ENCODE measurements around the gene KRT85.
"Not testable (repeated sequence)": the region's sequence is repeated elsewhere in the genome, so short reads cannot be mapped to it uniquely, and the experiment has no call there.

The KRT85 gene

DNA sequence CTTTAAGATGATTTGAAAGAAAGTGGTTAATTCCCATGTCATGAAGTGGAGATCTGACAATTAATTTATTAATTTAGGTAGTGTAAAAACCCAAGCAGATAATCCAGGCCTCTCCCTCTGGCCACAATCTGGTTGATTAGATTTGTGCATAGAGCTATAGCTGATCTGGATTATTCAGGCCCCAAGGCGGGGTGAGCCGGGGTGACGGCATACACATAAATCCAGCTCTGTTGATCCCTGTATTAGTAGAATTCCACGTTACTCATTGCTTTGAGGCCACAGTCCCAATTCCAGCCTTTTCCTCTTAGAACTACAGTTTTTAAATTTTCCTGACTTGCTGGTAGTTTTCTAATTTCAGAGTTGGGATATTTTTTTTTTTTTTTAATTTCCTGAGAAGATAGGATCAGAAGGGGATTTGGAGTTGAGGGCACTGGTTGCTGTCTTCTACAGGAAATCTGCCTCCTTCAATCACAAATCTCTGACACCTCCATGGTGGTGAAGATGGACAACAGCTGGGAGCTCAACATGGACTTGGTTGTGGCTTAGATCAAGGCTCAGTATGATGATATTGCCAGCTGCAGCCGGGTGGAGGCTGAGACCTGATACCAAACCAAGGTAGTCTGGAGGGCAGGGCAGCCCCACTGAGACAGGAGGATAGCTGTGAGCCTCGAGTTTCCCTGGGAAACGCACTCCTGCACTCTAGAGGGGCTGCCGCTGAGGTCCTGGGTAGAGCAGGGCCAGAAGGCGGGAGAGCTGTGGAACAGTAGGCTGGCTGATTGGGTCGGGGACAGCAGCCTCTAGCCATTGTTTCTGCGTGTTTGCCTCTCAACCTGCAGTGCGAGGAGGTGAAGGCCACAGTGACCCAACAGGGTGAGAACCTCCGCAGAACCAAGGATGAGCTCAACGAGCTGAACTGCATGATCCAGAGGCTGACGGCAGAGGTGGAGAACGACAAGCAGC, 19.4 kb downstream of the KRT85 start:
- DNase-seq (ENCODE audit: low read depth), result no peak

DNA sequence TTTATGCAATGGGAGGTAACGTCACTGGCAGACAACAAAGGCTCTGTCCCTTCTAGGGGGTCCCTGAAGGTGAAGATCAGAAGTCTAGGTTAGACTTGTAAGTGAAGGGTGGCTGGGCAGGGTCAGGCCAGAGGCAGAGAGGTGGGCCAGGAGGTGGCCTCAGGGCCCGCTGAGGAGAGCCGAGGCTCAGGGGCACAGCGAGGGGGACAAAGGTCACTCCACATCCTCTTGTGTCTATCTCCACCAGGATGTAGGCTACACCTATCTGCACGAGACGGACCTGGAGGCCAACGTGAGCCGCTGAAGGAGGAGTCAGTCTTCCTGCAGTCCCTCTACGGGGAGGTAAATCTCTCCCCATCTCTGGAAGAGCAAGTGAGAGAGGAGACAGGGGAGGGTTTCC, 20.3 kb downstream of the KRT85 start:
- DNase-seq (ENCODE audit: low read depth), result no peak

DNA sequence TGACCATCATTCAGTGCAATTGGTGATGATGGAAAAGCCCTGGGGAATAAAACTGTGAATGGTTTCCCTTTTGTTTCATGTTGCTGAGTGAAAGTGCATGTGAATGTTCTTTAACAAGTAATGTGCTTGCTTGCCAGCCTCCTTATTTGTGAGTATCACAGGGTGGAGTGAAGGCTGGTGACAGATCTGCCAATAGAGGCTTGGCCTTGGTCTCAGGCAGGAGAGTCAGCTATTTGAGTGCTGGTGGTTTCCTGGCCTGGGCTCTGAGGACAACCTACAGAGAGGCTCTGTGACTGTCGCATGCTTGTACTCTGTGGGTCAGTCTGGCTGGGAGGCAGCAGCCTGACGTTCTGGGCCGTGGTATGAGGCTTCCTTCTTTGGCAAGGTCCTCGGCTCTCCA, 20.7 kb downstream of the KRT85 start:
- DNase-seq (ENCODE audit: low read depth), result no peak

DNA sequence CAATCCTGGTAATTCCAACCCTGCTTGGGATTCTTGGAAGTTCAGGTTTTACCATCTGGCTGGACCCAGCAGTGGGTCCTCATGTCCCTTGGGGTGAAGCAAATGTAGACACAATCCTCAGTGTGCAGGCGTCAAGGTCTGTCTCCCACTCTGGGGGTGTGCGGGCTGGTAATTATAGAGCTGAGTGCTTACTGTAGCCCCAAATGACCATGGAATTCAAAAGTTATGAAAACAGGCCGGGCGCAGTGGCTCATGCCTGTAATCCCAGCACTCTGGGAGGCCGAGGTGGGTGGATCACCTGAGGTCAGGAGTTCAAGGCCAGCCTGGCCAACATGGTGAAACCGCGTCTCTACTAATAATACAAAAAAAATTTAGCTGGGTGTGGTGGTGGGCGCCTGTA, 22.2 kb downstream of the KRT85 start:
- DNase-seq (ENCODE audit: low read depth), result not testable (repeated sequence)

DNA sequence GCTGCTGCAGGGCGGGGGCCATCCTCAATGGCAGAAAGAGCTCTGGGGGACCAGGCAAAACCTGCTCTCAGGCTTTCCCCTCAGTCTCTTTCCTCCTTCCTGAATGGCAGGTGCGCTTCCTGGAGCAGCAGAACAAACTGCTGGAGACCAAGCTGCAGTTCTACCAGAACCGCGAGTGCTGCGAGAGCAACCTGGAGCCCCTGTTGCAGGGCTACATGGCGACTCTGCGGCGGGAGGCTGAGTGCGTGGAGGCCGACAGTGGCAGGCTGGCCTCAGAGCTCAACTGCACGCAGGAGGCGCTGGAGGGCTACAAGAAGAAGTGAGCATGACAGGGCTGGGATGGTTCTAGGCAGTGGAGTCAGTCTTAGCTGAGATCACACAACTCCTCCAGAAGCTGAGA, 23.2 kb downstream of the KRT85 start:
- DNase-seq (ENCODE audit: low read depth), result no peak

DNA sequence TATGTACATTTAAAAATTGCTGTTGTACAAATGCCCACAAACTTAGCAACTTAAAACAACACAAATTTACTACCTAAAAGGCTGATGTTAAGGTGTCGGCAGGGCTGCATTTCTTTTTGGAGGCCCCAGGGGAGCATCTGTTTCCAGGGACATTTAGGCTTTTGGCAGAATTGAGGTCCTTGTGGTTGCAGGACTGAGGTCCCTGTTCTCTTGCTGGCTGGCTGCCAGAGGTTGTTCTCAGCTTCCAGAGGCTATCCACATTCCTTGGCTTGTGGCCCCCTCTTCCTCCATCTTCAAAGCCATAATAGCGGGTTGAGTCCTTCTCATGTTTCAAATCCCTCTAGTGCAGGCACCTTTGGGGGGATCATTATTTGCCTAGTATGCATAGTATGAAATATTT, 23.7 kb downstream of the KRT85 start:
- no peak for DNase-seq (ENCODE audit: low read depth)

DNA sequence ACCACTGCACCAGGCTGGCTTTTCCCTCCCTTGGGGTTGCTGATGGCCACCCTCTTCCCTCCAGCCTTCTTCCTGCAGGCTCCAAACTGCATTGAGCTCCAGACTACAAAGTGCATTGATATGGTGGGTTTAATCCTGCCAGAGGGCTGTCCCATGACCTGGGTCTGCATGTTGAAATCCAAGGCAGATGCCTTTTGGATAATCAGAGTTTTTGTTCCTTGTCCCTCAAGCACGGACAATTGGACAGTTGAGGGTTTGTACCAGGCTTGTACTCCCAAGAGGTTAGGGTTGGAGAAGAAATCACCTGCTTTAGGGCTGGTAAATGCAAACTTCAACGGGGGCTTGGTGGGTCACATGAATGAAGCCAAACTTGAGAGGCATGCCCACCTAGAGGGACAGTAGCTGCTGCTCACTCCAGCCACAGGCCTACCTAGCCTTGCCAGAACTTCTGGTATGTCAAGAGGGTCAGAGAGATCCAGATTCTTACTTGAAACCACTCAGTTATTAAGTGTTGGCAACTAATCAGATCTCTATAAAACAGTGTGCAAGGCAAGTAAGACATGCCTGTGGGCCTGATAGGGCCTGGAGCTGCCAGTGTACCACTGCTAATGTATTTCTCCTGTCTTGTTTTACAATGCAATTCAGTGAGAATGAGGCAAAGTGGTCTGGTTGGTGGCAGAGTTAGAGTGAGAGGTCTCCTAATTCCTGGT, 24.3 kb downstream of the KRT85 start:
- no peak for DNase-seq (ENCODE audit: low read depth)

DNA sequence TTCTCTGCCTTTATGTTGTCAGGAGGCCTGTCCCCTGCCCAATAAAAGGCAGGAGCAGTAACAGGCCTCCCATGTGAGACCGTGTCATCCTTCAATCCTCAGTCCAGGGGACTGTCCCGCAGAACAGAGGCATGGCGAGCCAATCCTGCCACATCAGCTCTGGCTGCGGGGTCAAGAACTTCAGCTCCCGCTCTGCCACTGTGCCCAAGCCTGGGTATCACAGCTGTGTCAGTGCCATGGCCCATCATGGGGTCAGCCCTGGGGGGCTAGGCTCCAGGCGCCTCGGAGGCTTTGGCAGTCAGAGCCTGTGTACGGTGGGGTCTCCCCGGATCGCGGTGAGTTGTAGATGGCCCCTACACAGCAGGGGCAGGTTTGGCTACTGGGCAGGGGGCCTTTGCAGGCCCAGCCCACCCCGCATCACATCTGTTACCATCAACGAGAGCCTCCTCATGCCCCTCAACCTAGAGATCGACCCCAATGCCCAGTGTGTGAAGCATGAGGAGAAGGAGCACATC, 26.2 kb downstream of the KRT85 start:
- no peak for DNase-seq (ENCODE audit: low read depth)

DNA sequence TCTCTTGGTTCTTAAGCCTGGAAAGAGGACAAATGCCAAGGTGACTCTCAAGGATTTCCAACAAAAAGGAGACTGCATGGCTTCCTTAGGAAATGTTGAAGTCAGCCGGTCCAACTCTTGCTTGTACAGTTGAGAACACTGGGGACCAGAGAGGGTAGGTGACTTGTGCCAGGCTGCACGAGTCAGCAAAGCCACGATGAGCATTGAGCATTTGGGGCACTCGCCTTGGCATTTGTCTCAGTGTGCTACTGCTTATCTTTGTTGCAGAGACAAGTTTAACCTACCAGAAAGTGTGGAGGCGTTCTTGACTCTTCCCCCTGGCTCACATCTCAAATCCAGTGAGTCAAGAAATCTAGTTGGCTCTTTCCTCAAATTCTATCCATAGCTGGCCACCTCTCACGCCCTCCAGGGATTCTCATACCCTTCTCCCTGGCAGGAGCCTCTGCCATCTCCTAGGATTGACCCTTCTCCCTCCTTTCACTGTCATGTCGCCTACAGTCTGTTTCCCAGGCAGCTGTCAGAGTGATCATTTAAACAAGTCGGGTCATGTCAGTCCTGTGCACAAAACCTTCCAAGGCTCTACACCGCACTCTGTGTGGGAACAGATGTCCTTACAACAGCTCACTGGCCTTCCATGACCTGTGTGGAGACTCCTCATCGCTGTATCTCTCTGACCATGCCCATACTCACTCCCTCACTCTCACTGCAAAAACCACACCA, 28.9 kb downstream of the KRT85 start:
- no peak for DNase-seq (ENCODE audit: low read depth)

DNA sequence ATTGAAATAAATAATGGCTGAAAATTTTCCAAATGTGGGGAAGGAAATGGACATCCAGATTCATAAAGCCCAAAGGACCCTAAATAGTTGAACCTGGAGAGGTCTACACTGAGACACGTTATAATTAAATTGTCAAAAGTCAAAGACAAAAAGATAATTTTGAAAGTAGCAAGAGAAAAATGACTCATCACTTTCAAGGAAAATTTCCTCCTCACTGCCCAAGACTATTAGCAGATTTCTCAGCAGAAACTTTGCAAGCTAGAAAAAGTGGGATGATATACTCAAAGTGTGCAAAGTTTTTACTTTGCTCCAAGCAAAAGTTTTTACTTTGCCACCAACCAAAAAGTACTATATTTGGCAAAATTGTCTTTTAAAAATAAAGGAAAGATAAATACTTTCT, 30.2 kb downstream of the KRT85 start:
- DNase-seq (ENCODE audit: low read depth), result no peak

DNA sequence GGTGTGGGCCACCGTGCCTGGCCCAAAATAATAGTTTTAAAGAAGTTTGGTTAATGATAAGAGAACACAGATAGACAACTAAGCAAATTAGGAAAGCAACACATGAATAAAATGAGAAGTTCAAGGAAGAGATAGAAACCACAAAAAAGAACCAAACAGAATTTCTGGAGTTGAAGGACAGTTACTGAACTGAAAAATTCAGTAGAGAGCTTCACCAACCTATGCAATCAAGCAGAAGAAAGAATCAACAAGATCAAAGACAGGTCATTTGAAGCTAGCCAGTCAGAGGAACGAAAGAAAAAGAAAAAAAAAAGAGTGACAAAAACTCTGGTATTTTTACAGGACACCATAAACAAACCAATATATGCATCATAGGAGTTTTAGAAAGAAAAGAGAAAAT, 30.6 kb downstream of the KRT85 start:
- DNase-seq (ENCODE audit: low read depth), result no peak

DNA sequence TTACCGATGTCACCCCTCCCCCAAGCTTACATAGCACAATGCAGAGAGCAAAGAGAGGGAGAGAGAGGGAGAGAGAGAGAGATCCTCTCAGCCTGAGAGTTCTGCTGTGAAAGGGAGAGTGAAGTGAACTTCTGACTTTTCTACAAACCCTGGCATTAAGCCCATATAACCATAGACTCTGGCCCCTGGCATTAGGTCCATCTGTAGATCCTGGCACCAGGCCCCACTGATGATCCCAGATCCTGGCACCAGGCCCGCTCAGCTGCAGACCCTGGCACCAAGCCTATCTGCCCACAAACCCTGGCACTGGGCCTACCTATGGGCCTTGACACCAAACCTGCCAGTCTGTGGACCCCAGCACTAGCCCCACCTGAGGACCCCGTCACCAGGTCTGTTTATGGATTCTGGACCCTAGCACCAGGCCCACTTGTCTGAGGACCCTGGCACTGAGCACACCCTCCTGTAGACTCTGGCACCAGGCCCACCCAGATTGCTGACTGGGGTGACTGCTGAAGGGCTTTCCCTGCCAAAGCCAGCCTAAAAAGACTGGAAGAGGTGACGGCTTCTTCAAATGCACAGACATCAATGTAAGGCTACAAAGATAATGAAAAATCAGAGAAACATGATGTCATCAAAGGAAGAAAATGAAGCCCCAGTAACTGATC, 31.6 kb downstream of the KRT85 start:
- DNase-seq (ENCODE audit: low read depth), result no peak

DNA sequence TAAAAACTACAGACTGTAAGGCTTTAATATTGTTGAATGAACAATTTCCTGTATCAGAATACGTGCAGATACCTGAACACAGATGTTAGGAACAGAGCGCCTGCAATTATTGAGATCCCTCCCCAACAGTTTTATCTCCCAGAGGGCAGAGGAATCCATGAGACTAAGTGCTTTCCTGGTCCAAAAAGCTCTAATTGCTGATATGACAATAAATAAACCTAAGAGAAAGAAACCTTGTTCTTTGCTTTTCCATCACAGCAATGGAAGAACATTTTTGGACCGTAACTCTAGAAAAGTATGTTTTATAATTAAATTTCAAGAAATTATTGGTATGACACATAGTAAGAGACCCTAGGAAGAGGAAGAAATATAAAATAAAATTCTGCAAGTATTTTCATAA, 33.1 kb downstream of the KRT85 start:
- DNase-seq (ENCODE audit: low read depth), result no peak

DNA sequence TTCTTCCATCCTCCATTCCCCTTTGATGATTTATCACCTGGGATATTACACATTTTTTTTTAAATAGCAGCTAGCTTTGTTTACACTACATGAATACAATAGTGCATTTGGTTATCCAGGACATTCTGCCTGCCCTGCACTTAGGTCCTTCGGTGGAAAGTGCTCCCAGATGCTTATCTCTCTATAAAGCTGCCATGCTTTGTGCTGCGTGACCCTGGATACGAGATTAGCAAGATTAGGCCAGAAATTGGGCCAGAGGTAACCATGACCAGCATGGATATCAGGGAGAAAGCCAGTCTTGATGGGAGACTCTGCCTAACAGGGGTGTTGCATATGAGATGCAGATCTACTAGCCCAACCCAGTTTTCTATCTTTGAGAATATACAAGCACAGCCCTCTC, 34.0 kb downstream of the KRT85 start:
- no peak for DNase-seq (ENCODE audit: low read depth)

DNA sequence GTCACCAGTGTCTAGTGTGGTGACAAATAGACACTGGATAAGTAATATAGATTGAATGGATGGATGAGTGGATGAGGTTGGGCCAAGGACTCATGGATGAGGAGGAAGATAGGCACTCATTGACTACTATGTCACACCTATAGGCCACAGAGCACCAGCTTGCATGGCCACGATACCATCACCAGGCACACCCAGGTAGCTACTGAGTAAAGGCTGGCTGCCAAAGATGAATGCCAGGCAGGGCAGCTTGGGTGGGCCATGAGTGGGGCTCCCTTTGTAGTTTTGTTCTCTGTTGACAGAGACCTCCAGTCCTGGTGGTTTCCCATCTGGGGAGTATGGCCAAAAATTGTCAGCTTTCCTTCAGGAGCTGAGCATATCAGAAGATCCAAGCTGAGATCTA, 34.9 kb downstream of the KRT85 start:
- DNase-seq (ENCODE audit: low read depth), result no peak

DNA sequence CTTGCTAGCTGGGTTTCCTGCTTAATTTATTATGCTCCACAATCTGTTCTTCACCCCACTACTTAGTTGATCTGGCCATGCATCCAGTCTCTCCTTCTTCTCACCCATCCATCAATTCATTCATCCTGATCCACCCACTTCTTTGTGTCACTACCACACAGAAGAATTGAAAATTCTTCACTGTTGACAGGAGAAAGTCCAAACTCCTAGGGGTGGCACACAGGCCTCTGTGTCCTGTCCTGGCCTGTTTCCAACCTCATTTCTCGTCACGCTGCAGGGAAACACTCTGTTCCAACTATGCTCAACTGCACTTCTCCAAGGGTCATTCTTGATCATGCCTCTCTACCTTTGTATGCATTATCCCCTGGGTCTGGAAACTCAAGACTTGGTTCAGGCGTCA, 35.4 kb downstream of the KRT85 start:
- DNase-seq (ENCODE audit: low read depth), result no peak

DNA sequence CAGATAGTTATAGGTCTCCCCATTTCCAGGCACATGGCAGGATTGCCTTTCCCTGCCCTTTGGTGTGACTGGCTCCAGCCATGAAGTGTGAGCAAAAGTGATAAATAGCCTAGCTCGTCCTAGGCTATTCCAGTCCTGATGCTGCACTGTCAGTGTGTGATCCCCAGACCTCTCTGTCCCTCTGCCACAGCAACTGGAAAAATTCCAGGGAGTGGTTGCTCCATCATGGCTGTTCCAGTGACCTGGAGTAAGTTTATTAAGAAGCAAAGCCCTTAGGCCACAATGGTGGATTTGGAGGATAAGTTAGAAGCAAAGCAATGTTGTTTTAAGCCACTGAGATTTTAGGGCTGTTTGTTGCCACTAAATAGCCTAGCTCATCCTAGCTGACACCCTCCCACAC, 36.2 kb downstream of the KRT85 start:
- DNase-seq (ENCODE audit: low read depth), result no peak

DNA sequence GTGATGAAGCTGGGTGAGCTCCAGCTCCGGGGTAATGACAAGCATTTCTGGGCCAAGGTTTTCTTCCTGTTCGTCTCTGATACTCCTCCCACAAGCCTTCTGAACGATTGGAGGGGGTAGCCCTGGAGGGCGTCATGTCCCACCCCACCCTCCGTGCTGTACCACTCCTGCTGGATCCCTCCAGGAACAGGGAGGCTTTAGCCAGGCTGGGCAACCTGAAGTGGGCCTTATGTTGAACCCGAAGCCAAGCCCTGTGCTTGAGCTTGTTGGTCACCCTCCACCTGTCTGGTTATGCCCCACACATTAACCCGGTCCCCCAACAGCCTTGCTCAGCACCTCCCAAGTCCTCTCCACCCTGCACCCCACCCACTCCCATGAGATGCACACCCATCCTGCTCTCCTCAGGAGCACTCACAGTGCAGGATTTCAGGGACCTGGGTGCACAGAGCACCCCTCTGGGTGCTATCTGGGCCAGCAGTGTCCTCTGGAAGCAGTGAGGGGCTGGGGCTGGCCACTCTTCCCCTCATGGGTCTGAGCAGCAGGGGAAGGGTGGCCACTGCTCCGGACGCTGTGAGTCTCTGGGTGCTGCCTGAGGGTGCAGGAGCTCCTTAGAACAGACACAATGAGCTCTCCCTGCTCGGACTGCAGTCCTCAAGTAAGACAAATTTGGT, 39.3 kb downstream of the KRT85 start:
- no peak for DNase-seq (ENCODE audit: low read depth)

DNA sequence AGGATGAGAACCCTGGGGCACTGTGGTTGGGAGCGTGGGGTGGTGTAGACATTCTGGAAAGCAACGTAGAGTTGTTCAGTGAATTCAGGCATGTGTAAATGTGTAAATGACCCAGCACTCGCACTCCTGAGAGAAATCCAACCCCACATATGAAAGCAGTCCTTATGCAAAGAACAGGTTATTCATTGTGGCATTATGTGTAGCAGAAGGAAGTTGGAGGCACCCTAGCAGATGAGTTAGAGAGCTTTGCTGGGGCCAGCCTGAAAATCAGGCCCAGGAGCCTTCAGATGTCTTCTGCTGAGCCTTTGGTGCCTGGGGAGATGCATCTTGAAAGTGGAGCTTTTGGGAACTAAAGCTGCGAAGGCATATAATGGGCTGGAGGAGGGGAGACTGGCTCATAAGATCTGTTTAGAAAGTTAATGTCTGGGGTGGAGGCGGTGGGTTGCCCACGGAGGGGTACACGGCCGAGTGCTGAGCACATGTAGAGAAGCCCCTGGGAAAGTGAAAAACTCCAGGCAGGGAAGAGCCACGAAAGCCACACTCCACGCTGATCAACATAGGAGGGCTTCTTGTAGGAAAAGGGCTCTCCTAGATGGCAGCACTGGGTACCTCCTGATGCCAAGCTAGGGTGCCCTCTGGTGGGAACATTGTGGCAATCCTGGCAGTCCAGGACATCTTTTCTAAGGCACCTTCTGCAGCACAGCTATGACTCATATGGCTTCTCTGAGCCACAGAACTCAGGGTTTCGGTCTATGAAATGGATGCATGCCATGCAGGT, 40.0 kb downstream of the KRT85 start:
- peak; percentile 29 for DNase-seq (ENCODE audit: low read depth)

DNA sequence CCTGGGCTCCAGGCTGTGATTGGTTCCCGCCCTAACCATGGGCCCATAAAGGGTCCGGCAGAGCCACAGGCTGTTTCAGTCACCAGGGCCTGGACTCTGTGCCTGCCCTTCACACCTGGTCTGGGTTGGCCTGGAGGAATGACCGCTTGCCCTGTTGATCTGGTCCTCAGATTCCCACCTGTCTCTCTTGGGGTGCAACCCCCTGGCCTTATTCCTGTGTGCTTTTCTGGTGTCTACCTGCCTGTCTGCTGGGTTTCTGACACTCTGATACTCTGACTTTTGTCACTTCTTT, 43.2 kb downstream of the KRT85 start:
- no peak for DNase-seq (ENCODE audit: low read depth)
